OCI-LY1 (cell line): Measurements from ENCODE around the gene DNAJB6.
A peak's percentile ranks its signal among the peaks of the same experiment; 100 is the strongest.

Experiments
- H2AFZ ChIP-seq: fragments of 200-600 bp; sonication (generic), shearing (Covaris generic); 2 replicates; pipeline ENCODE4 v1.6.0; 2014; ENCODE audit warnings: antibody characterized with exemption, mild to moderate bottlenecking, low read length
- H3F3A ChIP-seq: fragments of 200-600 bp; sonication (generic), shearing (Covaris generic); 2 replicates; pipeline ENCODE4 v1.6.0; 2014; ENCODE audit warnings: mild to moderate bottlenecking, antibody characterized with exemption, low read length, moderate library complexity; ENCODE audit not compliant: insufficient read depth
- H3K27ac ChIP-seq: fragments of 200-600 bp; sonication (generic); 2 replicates; pipeline ENCODE4 v1.5.1; 2014; ENCODE audit warnings: low read length, mixed run types, mild to moderate bottlenecking, low read depth; ENCODE audit not compliant: poor library complexity, severe bottlenecking
- H3K27me3 ChIP-seq: fragments of 200-600 bp; sonication (generic); 2 replicates; pipeline ENCODE4 v1.6.0; 2014; ENCODE audit warnings: antibody characterized with exemption, mild to moderate bottlenecking, low read length, moderate library complexity; ENCODE audit not compliant: insufficient read depth
- H3K36me3 ChIP-seq: fragments of 200-600 bp; sonication (generic); 2 replicates; pipeline ENCODE4 v1.6.1; 2014; ENCODE audit warnings: mild to moderate bottlenecking, antibody characterized with exemption, low read length, moderate library complexity, mixed read lengths; ENCODE audit not compliant: insufficient read depth
- H3K4me1 ChIP-seq: fragments of 200-600 bp; sonication (generic); 2 replicates; pipeline ENCODE4 v1.5.1; 2014; ENCODE audit warnings: mild to moderate bottlenecking, low read length, moderate library complexity; ENCODE audit not compliant: insufficient read depth, severe bottlenecking
- H3K4me2 ChIP-seq: fragments of 200-600 bp; sonication (generic), shearing (Covaris generic); 2 replicates; pipeline ENCODE4 v1.6.1; 2014; ENCODE audit warnings: low read length
- H3K4me3 ChIP-seq: fragments of 200-600 bp; sonication (generic); 2 replicates; pipeline ENCODE4 v1.5.1; 2014; ENCODE audit warnings: low read length, low read depth, mild to moderate bottlenecking, mixed read lengths; ENCODE audit not compliant: poor library complexity, severe bottlenecking
- H3K79me2 ChIP-seq: fragments of 200-600 bp; shearing (Covaris generic); 2 replicates; pipeline ENCODE4 v1.6.1; 2016; ENCODE audit warnings: mixed run types, low read length, mixed read lengths; ENCODE audit not compliant: insufficient read depth
- H3K9ac ChIP-seq: fragments of 200-600 bp; sonication (generic), shearing (Covaris generic); 2 replicates; pipeline ENCODE4 v1.6.1; 2014; ENCODE audit warnings: mild to moderate bottlenecking, low read length, mixed read lengths
- H3K9me2 ChIP-seq: fragments of 200-600 bp; sonication (generic), shearing (Covaris generic); 2 replicates; pipeline ENCODE4 v1.6.1; 2014; ENCODE audit warnings: low read depth, mild to moderate bottlenecking, low read length, mixed read lengths
- H3K9me3 ChIP-seq: fragments of 200-600 bp; shearing (Covaris generic); 2 replicates; pipeline ENCODE4 v1.6.1; 2014; ENCODE audit warnings: low read length, mixed read lengths
- H4K20me1 ChIP-seq: fragments of 200-600 bp; sonication (generic), shearing (Covaris generic); 2 replicates; pipeline ENCODE4 v1.6.0; 2016; ENCODE audit warnings: mild to moderate bottlenecking, low read length; ENCODE audit not compliant: insufficient read depth
- CTCF ChIP-seq: fragments of 200-600 bp; sonication (generic), shearing (Covaris generic); IDR thresholded peaks from 2 replicates; pipeline ENCODE4 v1.5.1; 2017; ENCODE audit warnings: mild to moderate bottlenecking, antibody characterized with exemption, low read length, moderate library complexity, mixed read lengths
- EZH2 ChIP-seq: fragments of 200-600 bp; sonication (generic), shearing (Covaris generic); IDR thresholded peaks from 2 replicates; pipeline ENCODE4 v1.8.0; 2017; ENCODE audit warnings: borderline replicate concordance, mixed run types, mild to moderate bottlenecking, antibody characterized with exemption, low read length, moderate library complexity, mixed read lengths

DNAJB6 gene

GRCh38 chr7:157464971-157465886, 128.4 kb downstream of the DNAJB6 start:
- Histone ChIP-seq H3K4me3 (no peak overlapping the region), H3K79me2 (no peaks in the 10 kb centered on the region), H4K20me1 (no peaks in the 10 kb centered on the region), H3K36me3 (no peaks in the 10 kb centered on the region), H3K9ac (no peak overlapping the region), H3K9me3 (no peaks in the 10 kb centered on the region), H3K4me2 (no peak overlapping the region), H2AFZ (no peak overlapping the region), H3K27ac (no peak overlapping the region), H3K27me3 (peaks cover 15% of the 10 kb centered on the region), H3F3A (no peaks in the 10 kb centered on the region), H3K4me1 (no peaks in the 10 kb centered on the region), H3K9me2 (no peaks in the 10 kb centered on the region)
- no peak for TF ChIP-seq CTCF
- TF ChIP-seq EZH2, result no peak

GRCh38 chr7:157465891-157466866, 129.4 kb downstream of the DNAJB6 start:
- Histone ChIP-seq H2AFZ (no peak overlapping the region), H3K4me3 (no peak overlapping the region), H3F3A (no peaks in the 10 kb centered on the region), H3K4me2 (no peak overlapping the region), H3K27me3 (peaks cover 15% of the 10 kb centered on the region), H3K9ac (no peak overlapping the region), H3K4me1 (no peaks in the 10 kb centered on the region), H3K36me3 (no peaks in the 10 kb centered on the region), H3K27ac (no peak overlapping the region), H3K79me2 (no peaks in the 10 kb centered on the region), H3K9me2 (no peaks in the 10 kb centered on the region), H4K20me1 (no peaks in the 10 kb centered on the region), H3K9me3 (no peaks in the 10 kb centered on the region)
- TF ChIP-seq CTCF (no peak), EZH2 (no peak)

- Histone ChIP-seq H3K36me3 (no peaks in the 10 kb centered on the region), H3F3A (no peaks in the 10 kb centered on the region), H3K4me2 (no peak overlapping the region), H3K9ac (no peak overlapping the region), H3K9me3 (no peaks in the 10 kb centered on the region), H4K20me1 (no peaks in the 10 kb centered on the region), H3K4me1 (no peaks in the 10 kb centered on the region), H3K79me2 (no peaks in the 10 kb centered on the region), H3K27ac (no peak overlapping the region), H2AFZ (no peak overlapping the region), H3K9me2 (no peaks in the 10 kb centered on the region), H3K4me3 (no peak overlapping the region), H3K27me3 (peaks cover 15% of the 10 kb centered on the region)
- no peak for TF ChIP-seq EZH2
- TF ChIP-seq CTCF, result peak; percentile 8; the same call in 1 of the 2 replicates
These were observed 130.1 kb downstream of the DNAJB6 start for GRCh38 chr7:157466867-157467261.
